CD14-positive monocyte (primary cell): ENCODE results near the gene PARP12. TPM values are rescaled to one million over a fixed set of nuclear protein-coding genes. Genes with fewer than 3 reads are reported as not detected.

Experiments used
- DNase-seq, 3 donors: peaks; one replicate each; pipeline ENCODE4 v3.0.0-alpha.2; 2011 to 2022
- H2AFZ ChIP-seq: 2 replicates; pipeline ENCODE4 v1.6.0; 2012; ENCODE audit warnings: mild to moderate bottlenecking, low read depth, low read length, inconsistent platforms; ENCODE audit not compliant: insufficient read depth, poor library complexity, severe bottlenecking
- H3K27ac ChIP-seq, 2 donors: 1 replicate in 1 of 2; 2 replicates in 1 of 2; pipeline ENCODE4 v1.5.1; 2012 to 2013; ENCODE audit warnings: low read length in 2 of 2, control low read depth in 1 of 2, inconsistent platforms in 1 of 2, low read depth in 1 of 2, mild to moderate bottlenecking in 1 of 2
- H3K27me3 ChIP-seq, 2 donors: one replicate each; pipeline versions ENCODE4 v1.6.0 to v1.6.1; 2011 to 2013; ENCODE audit warnings: low read length in 2 of 2; ENCODE audit not compliant: control insufficient read depth in 2 of 2, insufficient read depth in 2 of 2
- H3K36me3 ChIP-seq, 2 donors: replicated peaks in 1 of 2; 1 replicate in 1 of 2; 2 replicates in 1 of 2; pipeline versions ENCODE4 v1.5.1 to v1.6.1; 2012 to 2013; ENCODE audit warnings: low read length in 2 of 2, control low read depth in 1 of 2, inconsistent platforms in 1 of 2, mild to moderate bottlenecking in 1 of 2; ENCODE audit not compliant: insufficient read depth in 2 of 2, control insufficient read depth in 1 of 2
- H3K4me1 ChIP-seq, 2 donors: 1 replicate in 1 of 2; 2 replicates in 1 of 2; pipeline versions ENCODE4 v1.5.1 to v1.6.1; 2012 to 2013; ENCODE audit warnings: low read length in 2 of 2, control low read depth in 1 of 2, inconsistent platforms in 1 of 2, mild to moderate bottlenecking in 1 of 2, moderate library complexity in 1 of 2; ENCODE audit not compliant: insufficient read depth in 2 of 2, control insufficient read depth in 1 of 2
- H3K4me2 ChIP-seq: replicated peaks from 2 replicates; pipeline ENCODE3; 2012; ENCODE audit warnings: low read length, moderate library complexity, mild to moderate bottlenecking; ENCODE audit not compliant: poor library complexity, severe bottlenecking; ENCODE audit errors: extremely low read depth
- H3K4me3 ChIP-seq, 3 experiments: fragments of 200-600 bp in 1 of 3; sonication (generic) in 1 of 3; replicated peaks in 1 of 3; 1 replicate in 2 of 3; 2 replicates in 1 of 3; pipeline ENCODE4 v1.5.1; 2011 to 2013; ENCODE audit warnings: low read length in 3 of 3, mild to moderate bottlenecking in 3 of 3, control low read depth in 2 of 3, low read depth in 2 of 3, inconsistent platforms in 1 of 3, moderate library complexity in 1 of 3
- H3K79me2 ChIP-seq: 2 replicates; pipeline ENCODE4 v1.6.0; 2012; ENCODE audit warnings: mild to moderate bottlenecking, control low read depth, inconsistent platforms, low read length, moderate library complexity; ENCODE audit not compliant: insufficient read depth
- H3K9ac ChIP-seq: 2 replicates; pipeline ENCODE4 v1.6.0; 2017; ENCODE audit warnings: low read length, mild to moderate bottlenecking; ENCODE audit not compliant: insufficient read depth, poor library complexity, severe bottlenecking
- H3K9me3 ChIP-seq, 2 donors: replicated peaks in 1 of 2; 1 replicate in 1 of 2; 2 replicates in 1 of 2; pipeline versions ENCODE4 v1.5.1 to v1.6.1; 2012 to 2013; ENCODE audit warnings: low read length in 2 of 2, control low read depth in 1 of 2; ENCODE audit not compliant: control insufficient read depth in 1 of 2, insufficient read depth in 1 of 2
- H4K20me1 ChIP-seq: 2 replicates; pipeline ENCODE4 v1.6.0; 2012; ENCODE audit warnings: mild to moderate bottlenecking, low read length, control low read depth, moderate library complexity; ENCODE audit not compliant: insufficient read depth
- H3K27ac Mint-ChIP-seq, 7 donors: one replicate each; pipeline ENCODE4 v1.8.0; 2020; ENCODE audit warnings: mild to moderate bottlenecking in 7 of 7, mixed read lengths in 7 of 7, moderate library complexity in 6 of 7, inconsistent platforms in 2 of 7
- H3K27me3 Mint-ChIP-seq, 3 donors: one replicate each; pipeline ENCODE4 v1.8.0; 2021 to 2022; ENCODE audit warnings: low read depth in 3 of 3, mild to moderate bottlenecking in 3 of 3, mixed read lengths in 3 of 3, moderate library complexity in 3 of 3, inconsistent platforms in 1 of 3
- H3K36me3 Mint-ChIP-seq, 2 donors: one replicate each; pipeline ENCODE4 v1.8.0; 2020; ENCODE audit warnings: mixed read lengths in 2 of 2, inconsistent platforms in 1 of 2, mild to moderate bottlenecking in 1 of 2
- H3K4me1 Mint-ChIP-seq: one replicate; pipeline ENCODE4 v1.8.0; 2020; ENCODE audit warnings: mild to moderate bottlenecking, mixed read lengths
- H3K4me3 Mint-ChIP-seq, 2 donors: one replicate each; pipeline ENCODE4 v1.8.0; 2020; ENCODE audit warnings: mild to moderate bottlenecking in 2 of 2, mixed read lengths in 2 of 2, moderate library complexity in 1 of 2
- H3K9me3 Mint-ChIP-seq, 7 donors: one replicate each; pipeline ENCODE4 v1.8.0; 2020 to 2022; ENCODE audit warnings: mixed read lengths in 7 of 7, mild to moderate bottlenecking in 6 of 7, moderate library complexity in 6 of 7, inconsistent platforms in 2 of 7
- CTCF ChIP-seq: fragments of 200-600 bp; IDR thresholded peaks from one replicate; pipeline ENCODE4 v1.8.0; 2022; ENCODE audit warnings: antibody characterized with exemption, mild to moderate bottlenecking
- WGBS: methylation state at CpG from one replicate; pipeline ENCODE4 v1.1.5; 2013; ENCODE audit warnings: missing lambda C conversion rate; ENCODE audit not compliant: insufficient coverage; 5-methylcytosine and 5-hydroxymethylcytosine counted together
- intact Hi-C, 2 donors: fragments of 100-400 bp; cut with micrococcal nuclease; formaldehyde crosslinking; loops; one replicate each; pipeline versions ENCODE4 v1.15.0 to v1.15.1; 2023
- polyA plus RNA-seq, 3 donors: library from polyadenylated mRNA; depleted of rRNA in 1 of 3; unstranded in 2 of 3; stranded (reverse) in 1 of 3; fragments of 300-500 nt in 2 of 3; fragments of >200 nt in 1 of 3; fragmentation: Illumina TruSeq in 2 of 3; gene quantifications; 1 replicate in 2 of 3; 2 replicates in 1 of 3; pipeline ENCODE4 v1.2.3, GENCODE V29; 2012 to 2021

The PARP12 gene
- polyA plus RNA-seq, 3 donors = 16.7 to 116 (median 37.8) TPM

DNA sequence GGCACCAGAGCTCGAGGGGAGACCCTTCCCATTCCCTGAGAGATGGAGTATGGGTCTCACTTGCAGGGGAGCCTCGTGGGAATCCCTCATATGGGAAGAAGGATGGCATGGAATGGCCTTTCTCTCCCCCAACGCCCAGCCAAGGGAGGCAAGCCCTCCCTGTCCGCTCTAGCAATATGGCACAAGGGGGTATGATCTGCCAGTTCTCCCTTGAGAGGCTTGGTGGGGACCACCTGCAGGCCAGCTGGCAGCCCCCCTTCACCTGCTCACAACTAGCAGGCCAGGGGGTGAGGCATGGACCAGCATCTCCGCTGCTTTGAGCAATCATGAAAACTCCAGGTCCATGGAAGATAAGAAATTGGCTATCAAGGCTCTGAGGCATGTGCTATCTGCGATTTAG, 70.8 kb downstream of the PARP12 start:
- Mint-ChIP-seq H3K4me1 (peaks cover 21% of the 10 kb centered on the region), H3K27ac (peak overlapping the region in 4 of 7 donors; percentile 8 to 81 (median 30)), H3K4me3 (no peak overlapping the region), H3K36me3 (peaks cover 61 to 83% of the 10 kb centered on the region in 2 donors), H3K9me3 (peaks cover 0 to 2% (median 0%) of the 10 kb centered on the region in 7 donors), H3K27me3 (peaks cover 0 to 3% (median 1%) of the 10 kb centered on the region in 3 donors)
- no peak for DNase-seq
- H3K4me2 ChIP-seq = no peak overlapping the region
- H3K79me2 ChIP-seq = no peaks in the 10 kb centered on the region
- intact Hi-C loops = no loop called here
- no peak overlapping the region for H2AFZ ChIP-seq
- peaks cover 100% of the 10 kb centered on the region for H4K20me1 ChIP-seq
- H3K27ac ChIP-seq = no peak overlapping the region
- peaks cover 58 to 83% of the 10 kb centered on the region in 2 donors for H3K36me3 ChIP-seq
- peaks cover 8 to 11% of the 10 kb centered on the region in 2 donors for H3K4me1 ChIP-seq
- H3K4me3 ChIP-seq = no peak overlapping the region
- TF ChIP-seq CTCF = no peak
- no peak overlapping the region for H3K9ac ChIP-seq
- WGBS = 100% methylated on average over 2 of the region's 6 CpGs
- no peaks in the 10 kb centered on the region for H3K27me3 ChIP-seq
- no peaks in the 10 kb centered on the region for H3K9me3 ChIP-seq

- Mint-ChIP-seq H3K4me1 (peaks cover 21% of the 10 kb centered on the region), H3K4me3 (no peak overlapping the region), H3K27ac (peak overlapping the region in 1 of 7 donors; percentile 8), H3K36me3 (peaks cover 56 to 81% of the 10 kb centered on the region in 2 donors), H3K27me3 (peaks cover 0 to 2% (median 1%) of the 10 kb centered on the region in 3 donors), H3K9me3 (peaks cover 0 to 2% (median 0%) of the 10 kb centered on the region in 7 donors)
- Histone ChIP-seq H2AFZ (no peak overlapping the region), H3K27me3 (no peaks in the 10 kb centered on the region), H3K9me3 (no peaks in the 10 kb centered on the region), H3K4me3 (no peak overlapping the region), H3K4me2 (no peak overlapping the region), H3K4me1 (peaks cover 8 to 11% of the 10 kb centered on the region in 2 donors), H3K79me2 (no peaks in the 10 kb centered on the region), H4K20me1 (peaks cover 99% of the 10 kb centered on the region), H3K36me3 (peaks cover 53 to 80% of the 10 kb centered on the region in 2 donors), H3K9ac (no peak overlapping the region), H3K27ac (no peak overlapping the region)
- intact Hi-C loops = no loop called here
- no peak for TF ChIP-seq CTCF
- no peak for DNase-seq
- WGBS = no CpG with 5 or more reads among the region's 5 CpGs
Measured at GRCh38 chr7:139991269-139991666, 71.5 kb downstream of the PARP12 start.
